Thyroid gland (tissue), 4 donors: ENCODE measurements around the gene CPA5. TPM values are rescaled to one million over a fixed set of nuclear protein-coding genes. Genes with fewer than 3 reads are reported as not detected.
"Not testable (repeated sequence)": the region's sequence is repeated elsewhere in the genome, so short reads cannot be mapped to it uniquely, and the experiment has no call there.

ENCODE experiments used
- DNase-seq, 2 donors: peaks; one replicate each; pipeline ENCODE4 v3.0.0-alpha.2; 2019
- H3K27ac ChIP-seq, 3 donors: fragments of 200-600 bp; sonication (generic); 1 replicate in 2 of 3; 2 replicates in 1 of 3; pipeline ENCODE4 v1.5.1; 2016 to 2019; ENCODE audit warnings: mild to moderate bottlenecking in 1 of 3, moderate library complexity in 1 of 3
- H3K27me3 ChIP-seq: fragments of 200-600 bp; sonication (generic); one replicate; pipeline ENCODE4 v1.5.1; 2019
- H3K36me3 ChIP-seq, 2 donors: fragments of 200-600 bp; sonication (generic); one replicate each; pipeline ENCODE4 v1.5.1; 2016 to 2019
- H3K4me1 ChIP-seq, 2 donors: fragments of 200-600 bp; sonication (generic); one replicate each; pipeline ENCODE4 v1.5.1; 2017 to 2019
- H3K4me3 ChIP-seq, 3 donors: fragments of 200-600 bp; sonication (generic); replicated peaks in 1 of 3; 1 replicate in 2 of 3; 2 replicates in 1 of 3; pipeline ENCODE4 v1.5.1; 2016; ENCODE audit warnings: mild to moderate bottlenecking in 1 of 3
- H3K9me3 ChIP-seq: fragments of 200-600 bp; sonication (generic); one replicate; pipeline ENCODE4 v1.5.1; 2017
- CTCF ChIP-seq, 6 experiments: fragments of 200-600 bp in 3 of 6; fragments of 450-650 bp in 3 of 6; sonication (generic) in 3 of 6; IDR thresholded peaks; one replicate each; pipeline ENCODE4 v1.5.1; 2016 to 2019; ENCODE audit warnings: antibody characterized with exemption in 6 of 6, mild to moderate bottlenecking in 2 of 6, inconsistent platforms in 1 of 6, moderate library complexity in 1 of 6
- POLR2A ChIP-seq, 2 donors: fragments of 450-650 bp; IDR thresholded peaks; one replicate each; pipeline ENCODE4 v1.6.1; 2017; ENCODE audit warnings: antibody characterized with exemption in 2 of 2, mild to moderate bottlenecking in 2 of 2, moderate library complexity in 1 of 2
- WGBS, 2 donors: methylation state at CpG; one replicate each; pipeline ENCODE4 v1.1.5; 2017; 5-methylcytosine and 5-hydroxymethylcytosine counted together
- intact Hi-C: fragments of 100-400 bp; cut with DNase I; formaldehyde crosslinking; loops from one replicate; pipeline ENCODE4 v1.15.1; 2023
- total RNA-seq, 4 donors: library from RNA; depleted of rRNA; stranded (reverse); fragments of >200 nt; gene quantifications; one replicate each; pipeline ENCODE4 v1.2.3, GENCODE V29; 2016

The CPA5 gene
- total RNA-seq, 4 donors from 2014 or later = not detected

- Histone ChIP-seq H3K36me3 (no peaks in the 10 kb centered on the region), H3K4me1 (no peaks in the 10 kb centered on the region), H3K9me3 (no peaks in the 10 kb centered on the region), H3K27ac (no peak overlapping the region), H3K27me3 (no peaks in the 10 kb centered on the region), H3K4me3 (no peak overlapping the region)
- 85 to 97% methylated on average over 1 of the region's 1 CpG for WGBS, 2 donors
- TF ChIP-seq CTCF (IDR thresholded peaks at IDR 0.05) (no peak), POLR2A (IDR thresholded peaks at IDR 0.05) (no peak)
- intact Hi-C loops = no loop called here
- no peak for DNase-seq
These were observed 25.1 kb upstream of the CPA5 start for GRCh38 chr7:130319541-130319940.

GRCh38 chr7:130321542-130322229, 22.9 kb upstream of the CPA5 start:
- H3K9me3 ChIP-seq, H3K4me3 ChIP-seq, H3K27ac ChIP-seq, H3K27me3 ChIP-seq, intact Hi-C loops, H3K4me1 ChIP-seq, H3K36me3 ChIP-seq, DNase-seq: not testable (repeated sequence)
- 93 to 95% methylated on average over 3 of the region's 3 CpGs for WGBS, 2 donors

- H3K27me3 ChIP-seq = no peaks in the 10 kb centered on the region
- H3K9me3 ChIP-seq = no peaks in the 10 kb centered on the region
- TF ChIP-seq CTCF (IDR thresholded peaks at IDR 0.05) (no peak), POLR2A (IDR thresholded peaks at IDR 0.05) (no peak)
- H3K27ac ChIP-seq = no peak overlapping the region
- H3K4me3 ChIP-seq = no peak overlapping the region
- 89 to 94% methylated on average over 7 of the region's 7 CpGs for WGBS, 2 donors
- no peak for DNase-seq
- intact Hi-C loops = no loop called here
- H3K4me1 ChIP-seq = no peaks in the 10 kb centered on the region
- no peaks in the 10 kb centered on the region for H3K36me3 ChIP-seq
These were observed 22.0 kb upstream of the CPA5 start for GRCh38 chr7:130322615-130323014.

GRCh38 chr7:130324306-130324943, 20.2 kb upstream of the CPA5 start:
- intact Hi-C loops = no loop called here
- no peak for TF ChIP-seq POLR2A (IDR thresholded peaks at IDR 0.05)
- TF ChIP-seq CTCF (IDR thresholded peaks at IDR 0.05) = no peak
- H3K27ac ChIP-seq = no peak overlapping the region
- no peak for DNase-seq
- H3K4me1 ChIP-seq = no peaks in the 10 kb centered on the region
- no peaks in the 10 kb centered on the region for H3K27me3 ChIP-seq
- H3K9me3 ChIP-seq = no peaks in the 10 kb centered on the region
- H3K4me3 ChIP-seq = no peak overlapping the region
- 94% methylated on average over 10 of the region's 10 CpGs for WGBS, 2 donors
- H3K36me3 ChIP-seq = no peaks in the 10 kb centered on the region

GRCh38 chr7:130329681-130330080, 14.9 kb upstream of the CPA5 start:
- intact Hi-C loops = no loop called here

More at GRCh38 chr7:130329681-130330080, 14.9 kb upstream of the CPA5 start:
- H3K4me3 ChIP-seq = no peak overlapping the region
- 89 to 97% methylated on average over 3 of the region's 3 CpGs for WGBS, 2 donors
- H3K4me1 ChIP-seq = no peaks in the 10 kb centered on the region
- TF ChIP-seq POLR2A (IDR thresholded peaks at IDR 0.05) (no peak), CTCF (IDR thresholded peaks at IDR 0.05) (no peak)
- no peaks in the 10 kb centered on the region for H3K9me3 ChIP-seq
- DNase-seq = no peak
- no peaks in the 10 kb centered on the region for H3K36me3 ChIP-seq
- H3K27me3 ChIP-seq = no peaks in the 10 kb centered on the region
- H3K27ac ChIP-seq = no peak overlapping the region
